GM10266 (cell line): ENCODE results near the gene ZSCAN5B.

Experiments
- DNase-seq: peaks from one replicate; pipeline ENCODE4 v3.0.0; 2012; ENCODE audit errors: extremely low spot score
- TF ChIP-seq, protein P1 (sequence below): IDR thresholded peaks from 2 replicates; pipeline ENCODE4 v1.5.1; 2012; ENCODE audit warnings: mild to moderate bottlenecking, low read depth; ENCODE audit not compliant: control insufficient read depth, insufficient read depth; ENCODE audit errors: missing control alignments

ZSCAN5B gene

GRCh38 chr19:56159009-56159559, 38.5 kb downstream of the ZSCAN5B start:
- TF ChIP-seq, protein P1, sequence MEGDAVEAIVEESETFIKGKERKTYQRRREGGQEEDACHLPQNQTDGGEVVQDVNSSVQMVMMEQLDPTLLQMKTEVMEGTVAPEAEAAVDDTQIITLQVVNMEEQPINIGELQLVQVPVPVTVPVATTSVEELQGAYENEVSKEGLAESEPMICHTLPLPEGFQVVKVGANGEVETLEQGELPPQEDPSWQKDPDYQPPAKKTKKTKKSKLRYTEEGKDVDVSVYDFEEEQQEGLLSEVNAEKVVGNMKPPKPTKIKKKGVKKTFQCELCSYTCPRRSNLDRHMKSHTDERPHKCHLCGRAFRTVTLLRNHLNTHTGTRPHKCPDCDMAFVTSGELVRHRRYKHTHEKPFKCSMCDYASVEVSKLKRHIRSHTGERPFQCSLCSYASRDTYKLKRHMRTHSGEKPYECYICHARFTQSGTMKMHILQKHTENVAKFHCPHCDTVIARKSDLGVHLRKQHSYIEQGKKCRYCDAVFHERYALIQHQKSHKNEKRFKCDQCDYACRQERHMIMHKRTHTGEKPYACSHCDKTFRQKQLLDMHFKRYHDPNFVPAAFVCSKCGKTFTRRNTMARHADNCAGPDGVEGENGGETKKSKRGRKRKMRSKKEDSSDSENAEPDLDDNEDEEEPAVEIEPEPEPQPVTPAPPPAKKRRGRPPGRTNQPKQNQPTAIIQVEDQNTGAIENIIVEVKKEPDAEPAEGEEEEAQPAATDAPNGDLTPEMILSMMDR = no peak
- no peak for DNase-seq

DNA sequence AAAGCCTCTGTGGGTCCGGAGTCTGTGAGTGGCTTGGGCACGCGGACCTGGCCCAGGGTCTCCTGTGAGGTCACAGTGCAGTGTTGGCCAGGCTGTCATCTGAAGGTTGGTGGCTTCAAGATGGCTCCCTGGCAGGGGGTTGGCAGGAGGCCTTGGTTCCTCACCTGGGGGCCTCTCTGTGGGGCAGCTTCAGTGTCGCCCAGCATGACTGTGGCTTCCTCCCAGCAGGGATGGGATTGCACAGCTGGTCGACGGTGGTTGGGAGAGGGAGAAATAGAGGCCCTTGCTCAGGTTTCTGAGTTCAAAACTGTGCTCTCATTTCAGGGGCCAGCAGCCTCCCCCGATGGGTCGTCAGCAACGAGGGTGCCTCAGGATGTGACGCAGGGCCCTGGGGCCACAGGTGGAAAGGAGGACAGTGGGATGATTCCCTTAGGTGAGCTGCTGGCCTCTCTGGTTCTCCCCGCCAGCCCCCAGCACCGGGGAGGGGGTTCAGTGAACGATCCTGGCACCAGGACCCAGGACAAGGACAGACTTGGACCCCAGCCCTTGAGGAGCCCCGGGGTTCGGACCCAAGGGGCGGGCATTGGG, 39.3 kb downstream of the ZSCAN5B start:
- DNase-seq = no peak
- TF ChIP-seq, protein P1 = no peak

GRCh38 chr19:56156768-56157167, 40.8 kb downstream of the ZSCAN5B start:
- DNase-seq = no peak
- TF ChIP-seq, protein P1 = no peak

DNA sequence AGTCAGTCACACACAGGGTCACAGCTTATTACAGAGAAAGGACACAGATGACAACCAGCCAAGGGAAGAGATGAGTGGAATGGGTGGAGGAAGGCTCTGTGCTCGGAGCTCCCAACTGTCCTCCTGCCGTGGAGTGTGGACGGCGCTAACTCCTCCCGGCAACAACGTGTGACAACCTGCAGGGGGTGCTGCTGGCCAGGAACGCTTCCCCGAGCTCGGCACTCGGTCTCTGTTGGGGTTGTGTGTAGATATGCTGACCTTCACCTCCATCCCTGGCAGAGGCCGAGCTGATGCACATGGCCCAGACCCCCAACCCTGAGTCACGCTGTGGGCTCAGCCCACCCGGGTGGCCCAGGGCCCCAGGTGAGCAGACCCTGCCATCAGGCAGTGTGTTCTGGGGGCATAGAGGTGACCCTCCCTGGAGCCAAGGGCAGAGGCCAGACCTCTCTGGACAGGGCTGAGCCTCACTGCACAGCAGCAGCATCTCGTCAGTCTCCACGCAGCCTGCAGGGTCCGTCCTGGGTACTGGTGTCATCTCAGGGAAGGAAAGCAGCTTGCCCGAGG, 42.4 kb downstream of the ZSCAN5B start:
- no peak for DNase-seq

DNA sequence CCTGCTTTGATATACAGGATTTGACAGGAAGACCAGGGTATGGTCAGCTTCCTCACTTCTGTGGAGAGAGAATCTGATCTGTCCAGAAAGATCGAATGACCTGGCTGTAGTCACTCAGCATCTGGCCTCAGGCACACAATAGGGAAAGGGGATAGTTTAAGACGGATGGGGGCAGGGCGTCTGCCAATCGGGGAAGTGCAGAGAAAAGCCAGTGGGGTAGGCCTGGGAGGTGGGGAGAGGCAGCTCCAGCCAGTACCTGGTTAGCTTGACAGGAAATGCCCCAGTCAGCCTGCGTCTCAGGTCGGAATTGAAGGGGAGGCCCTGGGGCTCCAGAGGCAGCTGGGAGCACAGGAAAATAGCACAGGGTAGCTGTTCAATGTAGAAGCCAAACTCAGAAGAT, 44.1 kb downstream of the ZSCAN5B start:
- no peak for DNase-seq
- TF ChIP-seq, protein P1 = no peak

More for the DNA sequence above, 42.4 kb downstream of the ZSCAN5B start:
- TF ChIP-seq, protein P1 = peak; percentile 35

DNA sequence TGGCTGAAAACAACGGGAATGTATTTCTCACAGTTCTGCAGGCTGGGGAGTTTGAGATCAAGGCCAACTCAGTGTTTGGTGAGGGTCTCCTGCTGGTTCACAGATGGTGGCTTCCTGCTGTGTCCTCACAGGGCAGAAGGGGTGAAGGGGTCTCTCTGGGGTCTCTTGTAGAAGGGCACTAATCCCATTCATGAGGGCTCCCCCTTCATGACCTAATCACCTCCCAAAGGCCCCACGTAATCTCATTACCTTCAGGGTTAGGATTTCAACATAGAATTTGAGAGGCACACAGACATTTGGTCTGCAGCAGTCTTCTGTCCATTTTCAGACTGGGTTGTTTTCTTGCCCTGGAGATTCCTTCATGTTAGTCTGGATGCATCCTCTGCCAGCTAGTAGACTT, 44.9 kb downstream of the ZSCAN5B start:
- TF ChIP-seq, protein P1 = no peak
- no peak for DNase-seq

DNA sequence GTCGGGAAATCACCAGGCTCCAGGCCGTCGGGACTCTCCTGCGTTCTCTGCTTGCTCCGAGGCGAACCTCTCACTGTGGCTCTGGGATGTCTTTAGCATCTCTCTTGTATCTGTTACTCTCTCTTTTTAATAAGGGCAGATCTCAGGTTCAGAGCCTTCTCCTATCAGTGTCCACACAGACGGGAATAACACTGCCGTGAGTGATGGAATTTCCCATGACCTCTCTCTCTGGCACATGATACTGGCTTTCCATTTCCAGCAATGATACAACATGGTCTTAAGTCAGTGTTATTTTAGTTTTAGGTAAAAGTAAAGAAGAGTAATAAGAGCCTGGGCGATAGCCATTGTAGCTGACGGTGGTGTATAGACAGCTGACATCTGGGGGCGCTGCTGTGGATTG, 47.2 kb downstream of the ZSCAN5B start:
- TF ChIP-seq, protein P1 = no peak

More for the DNA sequence above, 47.2 kb downstream of the ZSCAN5B start:
- DNase-seq = no peak
